Measurements from ENCODE around the gene RAET1E. TPM values are rescaled to one million over a fixed set of nuclear protein-coding genes. Genes with fewer than 3 reads are reported as not detected.
"Not testable (repeated sequence)": the region's sequence is repeated elsewhere in the genome, so short reads cannot be mapped to it uniquely, and the experiment has no call there.

RAET1E gene
- total and polyA plus RNA-seq, 2 experiments from 2014 or later = 8.1 to 10.4 TPM

DNA sequence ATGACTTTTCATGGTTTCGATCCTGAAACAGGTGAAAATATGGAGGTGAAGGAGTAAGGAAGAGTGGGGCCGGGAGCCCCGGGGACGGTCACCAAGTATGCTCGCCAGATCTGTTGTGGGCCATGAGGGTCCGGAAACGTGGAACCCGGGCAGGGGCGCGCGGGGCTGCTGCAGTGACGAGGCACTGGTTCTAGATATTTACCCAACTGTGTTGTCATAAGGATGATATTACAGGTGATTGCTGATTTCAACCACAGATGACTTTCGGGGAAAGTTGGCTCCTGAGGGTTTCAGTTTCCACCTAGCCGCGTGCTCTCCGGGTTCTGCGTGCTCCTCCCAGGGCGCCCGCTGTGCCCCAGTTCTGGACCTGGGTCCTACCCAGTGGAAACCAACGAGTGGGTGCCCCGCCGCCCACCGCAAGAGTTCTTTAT lies 12.8 kb upstream of the RAET1E start:
- Histone ChIP-seq H3K9me2 (ENCODE audit: insufficient read depth) (no peaks in the 10 kb centered on the region), H3K79me2 (ENCODE audit: insufficient read depth) (no peaks in the 10 kb centered on the region), H4K20me1 (ENCODE audit: insufficient read depth) (no peaks in the 10 kb centered on the region), H3K4me1 (ENCODE audit: insufficient read depth) (no peaks in the 10 kb centered on the region), H3K9ac (no peak overlapping the region), H3K4me2 (ENCODE audit: unreplicated experiment) (no peak overlapping the region), H3K27me3 (replicated peaks; ENCODE audit: insufficient read depth) (no peaks in the 10 kb centered on the region), H3K27ac (no peak overlapping the region), H3K9me3 (ENCODE audit: low read depth) (no peaks in the 10 kb centered on the region), H3K36me3 (ENCODE audit: low read depth) (no peaks in the 10 kb centered on the region), H3F3A (ENCODE audit: insufficient read depth) (no peaks in the 10 kb centered on the region), H3K4me3 (no peak overlapping the region), H2AFZ (no peak overlapping the region)
- no peak for DNase-seq
- WGBS, 2 experiments (ENCODE audit: low coverage in 1 of 2, low lambda C conversion rate in 2 of 2, missing lambda C conversion rate in 2 of 2) = 91 to 93% methylated on average over 23 of the region's 23 CpGs
- in situ Hi-C loops (cut with MboI) = no loop called here
- no peak for TF ChIP-seq EZH2phosphoT487 (IDR thresholded peaks at IDR 0.05; ENCODE audit: insufficient read depth, low read depth)
- no peak for TF ChIP-seq EZH2 (IDR thresholded peaks at IDR 0.05; ENCODE audit: insufficient read depth, poor library complexity, severe bottlenecking)

DNA sequence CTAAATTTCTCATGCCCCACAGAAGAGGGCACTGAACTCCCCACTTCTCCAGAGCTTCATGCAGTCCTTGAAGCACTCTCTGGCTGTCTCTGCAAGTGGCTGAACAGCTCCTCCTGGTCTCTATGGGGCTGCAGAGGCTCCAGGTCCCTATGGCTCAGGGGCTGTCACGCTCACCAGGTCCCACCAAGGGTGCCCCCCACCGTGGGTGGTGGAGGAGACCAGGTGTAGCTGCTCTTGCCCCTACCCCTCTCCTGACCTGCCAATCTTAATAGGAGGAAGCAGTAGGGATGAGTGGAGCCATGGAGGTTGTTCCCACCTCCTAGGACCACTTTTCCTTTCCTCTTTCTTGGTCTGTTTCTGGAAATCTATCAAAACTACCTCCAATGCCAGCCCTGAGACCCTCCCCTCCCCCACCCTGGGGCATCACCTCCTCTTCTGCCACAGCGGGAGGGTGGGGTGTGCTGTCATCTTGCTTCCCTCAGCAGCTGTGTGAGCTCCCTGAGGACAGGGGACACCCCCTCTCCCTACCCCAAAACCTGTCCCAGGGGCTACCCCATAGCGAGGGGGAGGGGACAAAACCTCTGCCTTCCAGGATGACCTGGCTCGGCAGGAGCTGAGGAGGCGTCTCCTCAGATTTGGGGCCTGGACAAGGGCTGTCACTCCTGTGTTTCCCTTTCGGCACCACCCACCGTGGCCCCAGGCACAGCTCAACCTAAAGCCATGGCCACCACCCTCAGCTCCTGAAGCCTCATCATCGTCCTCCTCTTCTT lies 12.0 kb upstream of the RAET1E start:
- H3K79me2 ChIP-seq (ENCODE audit: insufficient read depth) = no peaks in the 10 kb centered on the region
- no peak overlapping the region for H3K9ac ChIP-seq
- no peak overlapping the region for H3K27ac ChIP-seq
- TF ChIP-seq EZH2 (IDR thresholded peaks at IDR 0.05; ENCODE audit: insufficient read depth, poor library complexity, severe bottlenecking) (no peak), EZH2phosphoT487 (IDR thresholded peaks at IDR 0.05; ENCODE audit: insufficient read depth, low read depth) (no peak)
- H3K4me3 ChIP-seq = no peak overlapping the region
- no peak for DNase-seq
- 50 to 59% methylated on average over 6 to 9 of the region's 9 CpGs for WGBS, 2 experiments (ENCODE audit: low coverage in 1 of 2, low lambda C conversion rate in 2 of 2, missing lambda C conversion rate in 2 of 2)
- in situ Hi-C loops (cut with MboI) = no loop called here
- no peak overlapping the region for H2AFZ ChIP-seq
- H3F3A ChIP-seq (ENCODE audit: insufficient read depth) = no peaks in the 10 kb centered on the region
- H3K4me2 ChIP-seq (ENCODE audit: unreplicated experiment) = no peak overlapping the region
- no peaks in the 10 kb centered on the region for H4K20me1 ChIP-seq (ENCODE audit: insufficient read depth)
- no peaks in the 10 kb centered on the region for H3K9me3 ChIP-seq (ENCODE audit: low read depth)
- H3K9me2 ChIP-seq (ENCODE audit: insufficient read depth) = no peaks in the 10 kb centered on the region
- H3K36me3 ChIP-seq (ENCODE audit: low read depth) = no peaks in the 10 kb centered on the region
- H3K4me1 ChIP-seq (ENCODE audit: insufficient read depth) = no peaks in the 10 kb centered on the region
- H3K27me3 ChIP-seq (replicated peaks; ENCODE audit: insufficient read depth) = no peaks in the 10 kb centered on the region

DNA sequence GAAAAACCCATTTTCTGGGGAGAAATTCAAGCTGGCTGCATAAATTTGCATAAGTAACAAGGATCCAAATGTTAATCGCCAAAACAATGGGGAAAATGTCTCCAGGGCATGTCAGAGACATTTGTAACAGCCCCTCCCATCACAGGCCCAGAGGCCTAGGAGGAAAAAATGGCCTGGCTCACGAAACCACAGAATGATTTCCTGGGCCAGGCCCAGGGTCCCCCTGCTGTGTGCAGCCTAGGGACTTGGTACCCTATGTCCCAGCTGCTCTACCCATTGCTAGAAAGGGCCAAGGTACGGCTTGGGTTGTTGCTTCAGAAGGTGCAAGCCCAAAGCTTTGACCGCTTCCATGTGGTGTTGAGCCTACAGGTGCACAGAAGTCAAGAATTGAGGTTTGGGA lies 10.6 kb upstream of the RAET1E start:
- H3F3A ChIP-seq (ENCODE audit: insufficient read depth); H3K9me3 ChIP-seq (ENCODE audit: low read depth); H3K9me2 ChIP-seq (ENCODE audit: insufficient read depth); H2AFZ ChIP-seq; H3K4me3 ChIP-seq; H3K4me1 ChIP-seq (ENCODE audit: insufficient read depth); H3K36me3 ChIP-seq (ENCODE audit: low read depth); H3K27me3 ChIP-seq (replicated peaks; ENCODE audit: insufficient read depth); H3K27ac ChIP-seq; H3K9ac ChIP-seq; in situ Hi-C loops (cut with MboI); H4K20me1 ChIP-seq (ENCODE audit: insufficient read depth); H3K4me2 ChIP-seq (ENCODE audit: unreplicated experiment); H3K79me2 ChIP-seq (ENCODE audit: insufficient read depth); DNase-seq: not testable (repeated sequence)
- 43 to 45% methylated on average over 4 of the region's 4 CpGs for WGBS, 2 experiments (ENCODE audit: low coverage in 1 of 2, low lambda C conversion rate in 2 of 2, missing lambda C conversion rate in 2 of 2)

DNA sequence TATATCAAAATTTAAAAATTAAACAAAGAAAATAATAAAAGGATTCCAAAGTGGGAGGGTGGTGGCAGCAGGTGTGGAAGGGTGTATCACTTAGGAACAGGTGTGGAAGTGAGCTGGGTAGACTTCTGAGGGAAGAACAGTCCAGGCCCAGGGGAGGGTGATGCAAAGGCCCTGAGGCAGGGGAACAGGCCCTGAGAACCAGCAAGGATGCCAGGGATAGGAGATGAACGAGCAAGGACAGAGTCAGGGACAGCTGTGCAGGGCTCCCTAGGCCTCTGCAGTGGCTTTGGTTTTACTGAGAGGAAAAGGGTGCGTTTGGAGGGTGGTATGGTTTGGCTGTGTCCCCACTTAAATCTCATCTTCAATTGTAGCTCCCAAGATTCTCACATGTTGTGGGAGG lies 9.4 kb upstream of the RAET1E start:
- H3K9me2 ChIP-seq (ENCODE audit: insufficient read depth) = no peaks in the 10 kb centered on the region
- H3K27me3 ChIP-seq (replicated peaks; ENCODE audit: insufficient read depth) = no peaks in the 10 kb centered on the region
- no peaks in the 10 kb centered on the region for H3K79me2 ChIP-seq (ENCODE audit: insufficient read depth)
- H3K36me3 ChIP-seq (ENCODE audit: low read depth) = no peaks in the 10 kb centered on the region
- TF ChIP-seq EZH2 (IDR thresholded peaks at IDR 0.05; ENCODE audit: insufficient read depth, poor library complexity, severe bottlenecking) (no peak), EZH2phosphoT487 (IDR thresholded peaks at IDR 0.05; ENCODE audit: insufficient read depth, low read depth) (no peak)
- no peak overlapping the region for H3K4me3 ChIP-seq
- no peaks in the 10 kb centered on the region for H3F3A ChIP-seq (ENCODE audit: insufficient read depth)
- no peaks in the 10 kb centered on the region for H4K20me1 ChIP-seq (ENCODE audit: insufficient read depth)
- no peak overlapping the region for H2AFZ ChIP-seq
- H3K9ac ChIP-seq = no peak overlapping the region
- H3K9me3 ChIP-seq (ENCODE audit: low read depth) = no peaks in the 10 kb centered on the region
- no peak for DNase-seq
- no peaks in the 10 kb centered on the region for H3K4me1 ChIP-seq (ENCODE audit: insufficient read depth)
- in situ Hi-C loops (cut with MboI) = no loop called here
- no peak overlapping the region for H3K4me2 ChIP-seq (ENCODE audit: unreplicated experiment)
- no peak overlapping the region for H3K27ac ChIP-seq
- WGBS, 2 experiments (ENCODE audit: low coverage in 1 of 2, low lambda C conversion rate in 2 of 2, missing lambda C conversion rate in 2 of 2) = 40 to 53% methylated on average over 2 of the region's 2 CpGs

DNA sequence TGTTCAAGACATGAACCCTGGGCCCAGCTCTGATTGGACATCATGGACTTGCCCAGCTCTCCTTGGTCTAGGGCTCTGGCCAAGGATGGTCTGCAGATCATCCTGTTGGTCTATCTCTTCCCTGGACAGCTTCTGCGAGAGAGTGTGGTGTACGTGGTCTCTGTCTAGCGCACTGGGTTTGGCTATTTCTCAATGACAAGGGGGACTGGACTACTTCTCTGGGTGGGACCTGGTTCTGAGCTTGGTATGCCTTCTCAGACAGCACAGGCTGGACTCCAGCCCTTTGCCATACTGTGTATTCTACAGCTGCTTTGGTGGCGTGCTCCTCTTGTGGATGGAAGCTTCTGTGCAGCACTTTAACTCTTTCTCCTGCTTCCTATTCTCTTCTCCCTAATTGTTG lies 8.5 kb upstream of the RAET1E start:
- no peak overlapping the region for H3K4me3 ChIP-seq
- no peaks in the 10 kb centered on the region for H3K9me2 ChIP-seq (ENCODE audit: insufficient read depth)
- no peak for DNase-seq
- H3K9me3 ChIP-seq (ENCODE audit: low read depth) = no peaks in the 10 kb centered on the region
- no peaks in the 10 kb centered on the region for H3K79me2 ChIP-seq (ENCODE audit: insufficient read depth)
- no peaks in the 10 kb centered on the region for H3K36me3 ChIP-seq (ENCODE audit: low read depth)
- H3K4me2 ChIP-seq (ENCODE audit: unreplicated experiment) = no peak overlapping the region
- H3F3A ChIP-seq (ENCODE audit: insufficient read depth) = no peaks in the 10 kb centered on the region
- 94 to 100% methylated on average over 4 of the region's 4 CpGs for WGBS, 2 experiments (ENCODE audit: low coverage in 1 of 2, low lambda C conversion rate in 2 of 2, missing lambda C conversion rate in 2 of 2)
- H3K27ac ChIP-seq = no peak overlapping the region
- in situ Hi-C loops (cut with MboI) = no loop called here
- no peaks in the 10 kb centered on the region for H3K27me3 ChIP-seq (replicated peaks; ENCODE audit: insufficient read depth)
- no peaks in the 10 kb centered on the region for H3K4me1 ChIP-seq (ENCODE audit: insufficient read depth)
- no peak overlapping the region for H2AFZ ChIP-seq
- TF ChIP-seq EZH2phosphoT487 (IDR thresholded peaks at IDR 0.05; ENCODE audit: insufficient read depth, low read depth) (no peak), EZH2 (IDR thresholded peaks at IDR 0.05; ENCODE audit: insufficient read depth, poor library complexity, severe bottlenecking) (no peak)
- no peaks in the 10 kb centered on the region for H4K20me1 ChIP-seq (ENCODE audit: insufficient read depth)
- H3K9ac ChIP-seq = no peak overlapping the region
